ENCODE data around the gene COIL.
A peak's percentile ranks its signal among the peaks of the same experiment; 100 is the strongest.
"Not testable (repeated sequence)": the region's sequence is repeated elsewhere in the genome, so short reads cannot be mapped to it uniquely, and the experiment has no call there.

The COIL gene

DNA sequence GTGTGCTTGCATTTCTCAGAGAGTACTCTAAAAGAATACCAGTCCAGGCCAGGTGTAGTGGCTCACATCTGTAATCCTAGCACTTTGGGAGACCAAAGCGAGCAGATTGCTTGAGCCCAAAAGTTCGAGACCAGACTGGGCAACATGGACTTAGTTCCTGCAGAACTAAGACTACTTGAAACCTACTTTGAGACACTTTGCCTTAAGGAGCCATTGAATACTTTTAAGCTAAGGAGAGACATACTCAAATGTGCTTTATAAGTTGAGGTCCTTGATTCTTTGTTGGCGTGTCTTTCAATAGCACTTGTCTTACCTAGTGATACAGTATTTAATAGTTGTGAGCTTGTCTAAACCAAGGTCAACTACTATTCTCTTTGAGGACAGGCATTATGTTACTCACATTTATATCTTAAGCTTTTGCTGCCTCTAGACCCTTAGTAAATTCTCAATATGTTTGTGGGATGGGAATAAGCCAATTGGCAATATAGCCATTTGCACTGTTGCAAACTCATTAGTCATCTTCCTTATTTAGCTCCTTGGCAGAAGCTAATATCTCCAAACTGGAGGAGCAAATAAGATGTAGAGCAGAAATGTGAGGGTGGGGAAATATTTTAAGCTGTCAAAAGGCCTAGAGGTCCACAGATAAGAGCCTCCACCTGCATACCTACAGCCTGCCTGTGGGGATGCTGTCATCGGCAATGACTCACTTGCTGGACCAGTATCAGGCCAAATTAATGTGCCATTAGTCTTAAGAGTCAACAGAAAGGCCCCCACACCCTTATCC is 33.4 kb upstream of the COIL start:
- no peaks in the 10 kb centered on the region for H3K27me3 ChIP-seq (ENCODE audit: control insufficient read depth, insufficient read depth, low read length)
- peaks cover 32% of the 10 kb centered on the region for H3K36me3 ChIP-seq (ENCODE audit: control insufficient read depth, insufficient read depth, low read length)
- H3K9ac ChIP-seq (ENCODE audit: low read length) = no peak overlapping the region
- no peak overlapping the region for H3K27ac ChIP-seq (ENCODE audit: low read depth, low read length)
- H3K4me3 ChIP-seq (ENCODE audit: low read depth, low read length) = no peak overlapping the region
- H3K9me3 ChIP-seq (ENCODE audit: control insufficient read depth, insufficient read depth, low read depth, low read length) = no peaks in the 10 kb centered on the region
- no peaks in the 10 kb centered on the region for H3K4me1 ChIP-seq (ENCODE audit: control insufficient read depth, insufficient read depth, low read length)

DNA sequence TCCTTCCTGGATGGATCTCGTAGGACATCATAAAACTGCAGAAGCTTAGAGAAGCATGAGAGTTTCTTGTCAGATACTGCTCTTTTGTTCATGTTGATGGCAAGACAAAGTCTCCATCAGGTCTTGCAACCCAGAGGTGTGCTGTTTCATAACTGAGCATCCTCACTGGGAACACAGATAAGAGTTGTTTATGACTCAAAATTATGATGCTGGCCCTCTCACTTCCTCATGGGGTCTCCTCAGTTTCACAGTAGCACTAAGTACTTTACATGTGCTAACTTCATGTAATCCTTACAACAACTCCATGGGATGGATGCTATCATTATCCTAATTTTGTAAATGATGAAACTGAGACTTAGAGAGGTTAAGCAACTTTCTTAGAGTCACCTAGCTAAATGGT is 31.5 kb upstream of the COIL start:
- Histone ChIP-seq H3K27ac (ENCODE audit: low read depth, low read length) (no peak overlapping the region), H3K27me3 (ENCODE audit: control insufficient read depth, insufficient read depth, low read length) (no peaks in the 10 kb centered on the region), H3K36me3 (ENCODE audit: control insufficient read depth, insufficient read depth, low read length) (peaks cover 45% of the 10 kb centered on the region), H3K9me3 (ENCODE audit: control insufficient read depth, insufficient read depth, low read depth, low read length) (no peaks in the 10 kb centered on the region), H3K4me1 (ENCODE audit: control insufficient read depth, insufficient read depth, low read length) (no peaks in the 10 kb centered on the region), H3K4me3 (ENCODE audit: low read depth, low read length) (no peak overlapping the region), H3K9ac (ENCODE audit: low read length) (no peak overlapping the region)

DNA sequence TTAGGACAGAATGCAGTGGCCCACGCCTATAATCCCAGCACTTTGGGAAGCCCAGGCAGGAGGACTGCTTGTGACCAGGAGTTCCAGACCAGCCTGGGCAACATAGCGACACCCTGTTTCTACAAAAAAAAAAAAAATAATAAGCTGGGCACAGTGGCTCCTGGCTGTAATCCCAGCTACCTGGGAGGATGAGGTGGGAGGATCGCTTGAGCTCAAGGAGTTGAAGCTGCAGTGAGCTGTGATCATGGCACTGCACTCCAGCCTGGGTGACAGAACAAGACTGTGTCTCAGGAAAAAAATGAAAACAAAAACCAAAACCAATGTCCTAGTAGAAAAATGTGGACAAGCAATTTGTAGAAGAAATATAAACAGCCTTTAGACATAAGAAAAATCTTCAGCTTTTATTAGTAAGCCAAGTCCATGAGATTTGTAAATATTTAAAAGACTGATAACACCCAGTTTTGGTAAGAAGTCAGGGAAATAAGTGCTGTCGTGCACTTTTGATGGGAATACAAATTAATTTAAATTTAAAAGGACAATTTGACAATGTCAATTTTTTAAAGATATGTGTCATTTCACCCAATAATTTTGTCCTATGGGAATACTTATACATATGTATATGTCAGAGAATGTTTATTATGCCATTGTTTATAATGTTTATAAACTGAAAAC is 28.2 kb upstream of the COIL start:
- Histone ChIP-seq H3K9ac (ENCODE audit: low read length) (no peak overlapping the region), H3K9me3 (ENCODE audit: control insufficient read depth, insufficient read depth, low read depth, low read length) (no peaks in the 10 kb centered on the region), H3K27me3 (ENCODE audit: control insufficient read depth, insufficient read depth, low read length) (no peaks in the 10 kb centered on the region), H3K4me1 (ENCODE audit: control insufficient read depth, insufficient read depth, low read length) (no peaks in the 10 kb centered on the region), H3K27ac (ENCODE audit: low read depth, low read length) (no peak overlapping the region), H3K36me3 (ENCODE audit: control insufficient read depth, insufficient read depth, low read length) (peaks cover 37% of the 10 kb centered on the region), H3K4me3 (ENCODE audit: low read depth, low read length) (no peak overlapping the region)

DNA sequence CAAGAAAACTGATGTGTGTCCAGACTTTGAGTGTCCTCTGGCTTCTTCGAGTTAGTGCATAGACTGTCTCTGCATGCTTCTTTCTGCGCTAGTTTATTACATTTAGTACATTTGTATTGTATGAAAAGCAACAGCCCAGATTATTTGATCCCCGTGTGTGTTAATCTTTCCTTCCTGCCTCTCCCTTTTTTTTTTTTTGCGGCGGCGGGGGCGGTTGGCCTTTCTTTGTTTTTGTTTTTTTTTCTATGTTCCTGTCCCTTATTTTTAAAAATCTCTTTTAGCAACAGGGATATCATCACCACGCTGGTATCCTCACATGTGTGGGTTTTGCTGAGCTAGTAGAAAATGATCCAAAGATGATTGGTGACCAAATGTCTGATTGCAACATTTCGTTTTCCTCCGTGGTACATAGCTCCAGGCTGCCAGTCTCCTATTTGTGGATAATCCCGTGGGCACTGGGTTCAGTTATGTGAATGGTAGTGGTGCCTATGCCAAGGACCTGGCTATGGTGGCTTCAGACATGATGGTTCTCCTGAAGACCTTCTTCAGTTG is 26.5 kb upstream of the COIL start:
- Histone ChIP-seq H3K27me3 (ENCODE audit: control insufficient read depth, insufficient read depth, low read length) (no peaks in the 10 kb centered on the region), H3K9ac (ENCODE audit: low read length) (no peak overlapping the region), H3K27ac (ENCODE audit: low read depth, low read length) (no peak overlapping the region), H3K36me3 (ENCODE audit: control insufficient read depth, insufficient read depth, low read length) (peaks cover 31% of the 10 kb centered on the region), H3K4me3 (ENCODE audit: low read depth, low read length) (no peak overlapping the region), H3K4me1 (ENCODE audit: control insufficient read depth, insufficient read depth, low read length) (no peaks in the 10 kb centered on the region), H3K9me3 (ENCODE audit: control insufficient read depth, insufficient read depth, low read depth, low read length) (no peaks in the 10 kb centered on the region)

GRCh38 chr17:56985371-56986162 is 24.7 kb upstream of the COIL start:
- no peak overlapping the region for H3K4me3 ChIP-seq (ENCODE audit: low read depth, low read length)
- H3K27me3 ChIP-seq (ENCODE audit: control insufficient read depth, insufficient read depth, low read length) = no peaks in the 10 kb centered on the region
- no peaks in the 10 kb centered on the region for H3K4me1 ChIP-seq (ENCODE audit: control insufficient read depth, insufficient read depth, low read length)
- H3K9me3 ChIP-seq (ENCODE audit: control insufficient read depth, insufficient read depth, low read depth, low read length) = no peaks in the 10 kb centered on the region
- peaks cover 28% of the 10 kb centered on the region for H3K36me3 ChIP-seq (ENCODE audit: control insufficient read depth, insufficient read depth, low read length)
- no peak overlapping the region for H3K27ac ChIP-seq (ENCODE audit: low read depth, low read length)
- H3K9ac ChIP-seq (ENCODE audit: low read length) = no peak overlapping the region

DNA sequence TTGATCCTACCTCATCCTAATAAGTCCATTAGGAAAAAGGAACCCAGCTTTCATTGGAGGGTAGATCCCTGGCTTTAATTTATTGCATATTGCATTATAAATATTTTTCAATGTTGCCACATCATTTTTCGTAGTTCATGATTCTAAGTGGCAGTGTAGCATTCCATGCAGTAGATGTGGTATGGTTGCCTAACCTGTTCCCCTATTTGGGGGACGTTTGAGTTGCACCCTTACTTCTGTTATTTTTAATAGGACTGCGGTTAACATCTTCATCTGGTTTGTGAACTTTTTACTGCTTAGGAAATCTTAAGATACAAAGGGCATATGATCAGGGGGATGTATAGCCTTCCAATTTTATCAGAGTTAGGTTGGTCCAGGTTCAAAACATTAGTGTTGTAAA is 22.5 kb upstream of the COIL start:
- Histone ChIP-seq H3K9me3 (ENCODE audit: control insufficient read depth, insufficient read depth, low read depth, low read length) (no peaks in the 10 kb centered on the region), H3K4me1 (ENCODE audit: control insufficient read depth, insufficient read depth, low read length) (peaks cover 7% of the 10 kb centered on the region), H3K36me3 (ENCODE audit: control insufficient read depth, insufficient read depth, low read length) (peaks cover 21% of the 10 kb centered on the region), H3K27ac (ENCODE audit: low read depth, low read length) (no peak overlapping the region), H3K27me3 (ENCODE audit: control insufficient read depth, insufficient read depth, low read length) (no peaks in the 10 kb centered on the region), H3K4me3 (ENCODE audit: low read depth, low read length) (no peak overlapping the region), H3K9ac (ENCODE audit: low read length) (no peak overlapping the region)

GRCh38 chr17:56982312-56982711 is 21.5 kb upstream of the COIL start:
- Histone ChIP-seq H3K9me3 (ENCODE audit: control insufficient read depth, insufficient read depth, low read depth, low read length) (no peaks in the 10 kb centered on the region), H3K36me3 (ENCODE audit: control insufficient read depth, insufficient read depth, low read length) (peaks cover 12% of the 10 kb centered on the region), H3K9ac (ENCODE audit: low read length) (no peak overlapping the region), H3K27me3 (ENCODE audit: control insufficient read depth, insufficient read depth, low read length) (no peaks in the 10 kb centered on the region), H3K27ac (ENCODE audit: low read depth, low read length) (no peak overlapping the region), H3K4me1 (ENCODE audit: control insufficient read depth, insufficient read depth, low read length) (peaks cover 9% of the 10 kb centered on the region), H3K4me3 (ENCODE audit: low read depth, low read length) (no peak overlapping the region)

GRCh38 chr17:56980526-56980925 is 19.7 kb upstream of the COIL start:
- H3K4me3 ChIP-seq (ENCODE audit: low read depth, low read length); H3K9ac ChIP-seq (ENCODE audit: low read length); H3K27ac ChIP-seq (ENCODE audit: low read depth, low read length); H3K36me3 ChIP-seq (ENCODE audit: control insufficient read depth, insufficient read depth, low read length); H3K9me3 ChIP-seq (ENCODE audit: control insufficient read depth, insufficient read depth, low read depth, low read length); H3K27me3 ChIP-seq (ENCODE audit: control insufficient read depth, insufficient read depth, low read length): not testable (repeated sequence)
- H3K4me1 ChIP-seq (ENCODE audit: control insufficient read depth, insufficient read depth, low read length) = peaks cover 12% of the 10 kb centered on the region

GRCh38 chr17:56979091-56979480 is 18.2 kb upstream of the COIL start:
- Histone ChIP-seq H3K9ac (ENCODE audit: low read length) (no peak overlapping the region), H3K36me3 (ENCODE audit: control insufficient read depth, insufficient read depth, low read length) (peaks cover 4% of the 10 kb centered on the region; the same call in 1 of the 2 replicates), H3K27ac (ENCODE audit: low read depth, low read length) (no peak overlapping the region), H3K4me1 (ENCODE audit: control insufficient read depth, insufficient read depth, low read length) (peaks cover 12% of the 10 kb centered on the region), H3K4me3 (ENCODE audit: low read depth, low read length) (peak overlapping the region; percentile 81), H3K9me3 (ENCODE audit: control insufficient read depth, insufficient read depth, low read depth, low read length) (no peaks in the 10 kb centered on the region), H3K27me3 (ENCODE audit: control insufficient read depth, insufficient read depth, low read length) (no peaks in the 10 kb centered on the region)

DNA sequence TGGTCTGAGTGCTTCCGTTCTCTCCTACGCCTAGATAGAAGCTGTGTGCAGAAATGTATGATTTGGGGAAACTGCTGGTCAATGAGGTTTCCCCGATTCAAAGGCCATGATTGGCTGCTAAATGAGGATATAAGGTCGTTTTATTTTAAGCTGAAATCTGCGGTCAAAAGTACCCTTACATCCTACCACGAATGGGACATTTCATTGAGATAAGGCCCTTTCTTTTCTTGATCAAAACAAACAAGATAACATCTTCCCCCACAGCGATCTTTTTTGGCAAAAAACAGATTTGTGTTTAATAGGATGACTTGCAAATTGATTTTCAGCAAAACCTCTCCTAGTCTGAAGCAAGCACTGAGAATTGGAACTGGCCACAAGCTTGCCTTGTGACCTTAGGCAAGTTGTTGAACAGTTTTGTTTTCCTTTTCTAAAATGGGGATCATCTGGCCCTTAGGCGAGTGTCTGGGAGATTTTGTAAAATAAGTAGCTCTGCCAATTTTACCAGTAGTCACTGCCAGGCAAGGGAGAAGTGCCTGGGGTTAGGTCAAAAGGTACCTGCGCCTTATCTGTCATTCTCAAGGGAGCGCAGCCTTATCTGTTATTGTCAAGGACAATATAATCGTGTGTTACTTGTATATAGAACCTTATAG is 17.7 kb upstream of the COIL start:
- no peak overlapping the region for H3K9ac ChIP-seq (ENCODE audit: low read length)
- no peak overlapping the region for H3K27ac ChIP-seq (ENCODE audit: low read depth, low read length)

More for the DNA sequence above, 17.7 kb upstream of the COIL start:
- Histone ChIP-seq H3K4me3 (ENCODE audit: low read depth, low read length) (peak overlapping the region; percentile 81), H3K27me3 (ENCODE audit: control insufficient read depth, insufficient read depth, low read length) (no peaks in the 10 kb centered on the region), H3K4me1 (ENCODE audit: control insufficient read depth, insufficient read depth, low read length) (peaks cover 12% of the 10 kb centered on the region), H3K9me3 (ENCODE audit: control insufficient read depth, insufficient read depth, low read depth, low read length) (no peaks in the 10 kb centered on the region), H3K36me3 (ENCODE audit: control insufficient read depth, insufficient read depth, low read length) (peaks cover 4% of the 10 kb centered on the region; the same call in 1 of the 2 replicates)
